HG02885 (cell line): ENCODE measurements around the gene ACTA2.

Experiments
- ATAC-seq: cut with Tn5 transposase; IDR thresholded peaks from one replicate; pipeline ENCODE4 v1.9.1; 2021; ENCODE audit warnings: mild to moderate bottlenecking; ENCODE audit not compliant: unreplicated experiment, poor library complexity

ACTA2 gene

GRCh38 chr10:88898727-88899126 lies 53.8 kb downstream of the ACTA2 start:
- no peak for ATAC-seq

GRCh38 chr10:88896994-88897853 lies 55.3 kb downstream of the ACTA2 start:
- ATAC-seq = no peak

- ATAC-seq = no peak
These were observed 56.1 kb downstream of the ACTA2 start for GRCh38 chr10:88896372-88896993.

GRCh38 chr10:88895250-88895649 lies 57.3 kb downstream of the ACTA2 start:
- ATAC-seq = no peak

- ATAC-seq = no peak
These were observed 59.0 kb downstream of the ACTA2 start for GRCh38 chr10:88893611-88894010.

- ATAC-seq = no peak
These were observed 60.2 kb downstream of the ACTA2 start for GRCh38 chr10:88892222-88892967.

GRCh38 chr10:88890681-88891381 lies 61.7 kb downstream of the ACTA2 start:
- no peak for ATAC-seq

GRCh38 chr10:88889559-88890337 lies 62.8 kb downstream of the ACTA2 start:
- ATAC-seq = peak; percentile 73

- no peak for ATAC-seq
These were observed 63.6 kb downstream of the ACTA2 start for GRCh38 chr10:88888810-88889445.

GRCh38 chr10:88886557-88886956 lies 66.0 kb downstream of the ACTA2 start:
- peak; percentile 67 for ATAC-seq
